H1 (cell line): ENCODE data around the gene ZNF592. TPM values are rescaled to one million over a fixed set of nuclear protein-coding genes. Genes with fewer than 3 reads are reported as not detected.

Experiments
- CTCF ChIA-PET: fragments of 300-600 bp; sonication (Branson Sonifier 250); formaldehyde crosslinking; loops from one replicate; lab custom pipeline; 2021; ENCODE audit not compliant: partially characterized antibody; lab: Charles Lee
- POLR2A ChIA-PET: fragments of 300-600 bp; sonication (Branson Sonifier 250); formaldehyde crosslinking; loops from one replicate; lab custom pipeline; 2021; ENCODE audit warnings: inconsistent platforms; ENCODE audit not compliant: partially characterized antibody; lab: Charles Lee
- DNase-seq, 2 experiments: peaks; one replicate each; pipeline versions ENCODE4 v3.0.0 to v3.0.0-alpha.2; 2010 to 2022; ENCODE audit warnings: low spot score in 2 of 2, low read depth in 1 of 2, mixed read lengths in 1 of 2
- FAIRE-seq: peaks from 2 replicates; lab custom pipeline; 2011; peaks lifted over from hg19 to GRCh38; lab: Jason Lieb, UNC
- H2AFZ ChIP-seq: 2 replicates; pipeline ENCODE4 v1.8.1; 2012; ENCODE audit warnings: low read length, inconsistent platforms
- H2AK5ac ChIP-seq: 2 replicates; pipeline ENCODE4 v1.6.1; 2013; ENCODE audit warnings: low read depth, low read length
- H2BK120ac ChIP-seq: replicated peaks from 2 replicates; pipeline ENCODE3; 2013; ENCODE audit warnings: low read depth, low read length, inconsistent platforms
- H2BK12ac ChIP-seq: 2 replicates; pipeline ENCODE4 v1.6.1; 2013; ENCODE audit warnings: low read depth, low read length
- H2BK15ac ChIP-seq: 2 replicates; pipeline ENCODE4 v1.6.1; 2013; ENCODE audit warnings: low read length
- H2BK20ac ChIP-seq: 2 replicates; pipeline ENCODE4 v1.6.1; 2013; ENCODE audit warnings: low read length
- H2BK5ac ChIP-seq: 2 replicates; pipeline ENCODE4 v1.6.1; 2013; ENCODE audit warnings: low read depth, low read length
- H3K14ac ChIP-seq: 2 replicates; pipeline ENCODE4 v1.6.1; 2013; ENCODE audit warnings: inconsistent platforms; ENCODE audit not compliant: insufficient read length
- H3K18ac ChIP-seq: 2 replicates; pipeline ENCODE4 v1.6.1; 2013; ENCODE audit warnings: low read length; ENCODE audit errors: extremely low read depth
- H3K23ac ChIP-seq: 2 replicates; pipeline ENCODE4 v1.6.1; 2013; ENCODE audit warnings: inconsistent platforms; ENCODE audit not compliant: insufficient read length
- H3K23me2 ChIP-seq: 2 replicates; pipeline ENCODE4 v1.6.1; 2013; ENCODE audit warnings: low read depth, low read length
- H3K27ac ChIP-seq: 2 replicates; pipeline ENCODE4 v1.6.1; 2011; ENCODE audit warnings: low read depth, low read length, inconsistent platforms
- H3K27me3 ChIP-seq, 4 experiments: replicated peaks in 1 of 4; 1 replicate in 1 of 4; 2 replicates in 3 of 4; pipeline versions ENCODE4 v1.6.1 to v1.8.1; 2011 to 2013; ENCODE audit warnings: low read length in 3 of 4, mild to moderate bottlenecking in 3 of 4, inconsistent platforms in 2 of 4, mixed read lengths in 2 of 4, moderate library complexity in 1 of 4; ENCODE audit not compliant: control insufficient read depth in 3 of 4, insufficient read depth in 3 of 4; ENCODE audit errors: extremely low read depth in 1 of 4
- H3K36me3 ChIP-seq, 4 experiments: 2 replicates each; pipeline versions ENCODE4 v1.6.1 to v1.8.1; 2011 to 2013; ENCODE audit warnings: mild to moderate bottlenecking in 4 of 4, low read length in 3 of 4, moderate library complexity in 2 of 4, control low read depth in 1 of 4, inconsistent platforms in 1 of 4; ENCODE audit not compliant: insufficient read depth in 4 of 4, control insufficient read depth in 2 of 4
- H3K4ac ChIP-seq: replicated peaks from 2 replicates; pipeline ENCODE3; 2013; ENCODE audit warnings: low read length, low read depth, mixed read lengths, inconsistent platforms; ENCODE audit not compliant: insufficient read length
- H3K4me1 ChIP-seq, 4 experiments: replicated peaks in 1 of 4; 1 replicate in 1 of 4; 2 replicates in 3 of 4; pipeline versions ENCODE4 v1.6.1 to v1.8.1; 2011 to 2013; ENCODE audit warnings: low read length in 3 of 4, inconsistent platforms in 2 of 4, mixed read lengths in 1 of 4; ENCODE audit not compliant: insufficient read depth in 4 of 4, control insufficient read depth in 3 of 4
- H3K4me2 ChIP-seq, 2 experiments: 2 replicates each; pipeline versions ENCODE4 v1.6.1 to v1.8.1; 2011 to 2013; ENCODE audit warnings: low read depth in 2 of 2, low read length in 2 of 2, control low read depth in 1 of 2, inconsistent platforms in 1 of 2, mild to moderate bottlenecking in 1 of 2; ENCODE audit not compliant: insufficient read depth in 1 of 2
- H3K4me3 ChIP-seq, 4 experiments: fragments of 200-600, 300-600 bp in 1 of 4; sonication (generic), shearing (Covaris generic), sonication (Bioruptor Twin) in 1 of 4; 2 replicates each; pipeline versions ENCODE4 v1.5.1 to v1.8.1; 2011 to 2016; ENCODE audit warnings: low read length in 4 of 4, low read depth in 3 of 4, control low read depth in 2 of 4, inconsistent platforms in 2 of 4, mild to moderate bottlenecking in 2 of 4, mixed read lengths in 1 of 4, moderate library complexity in 1 of 4; ENCODE audit not compliant: insufficient read depth in 2 of 4; ENCODE audit errors: extremely low read depth in 1 of 4
- H3K56ac ChIP-seq: replicated peaks from 2 replicates; pipeline ENCODE3; 2013; ENCODE audit warnings: low read depth, mild to moderate bottlenecking, mixed read lengths, low read length, inconsistent platforms; ENCODE audit not compliant: insufficient read length
- H3K79me1 ChIP-seq: 2 replicates; pipeline ENCODE4 v1.6.1; 2013; ENCODE audit warnings: low read depth, low read length, control low read depth
- H3K79me2 ChIP-seq, 2 experiments: 2 replicates each; pipeline versions ENCODE4 v1.6.1 to v1.8.1; 2012 to 2013; ENCODE audit warnings: low read length in 2 of 2, mild to moderate bottlenecking in 2 of 2, inconsistent platforms in 1 of 2; ENCODE audit not compliant: insufficient read depth in 2 of 2, control insufficient read depth in 1 of 2
- H3K9ac ChIP-seq, 4 experiments: replicated peaks in 1 of 4; 1 replicate in 1 of 4; 2 replicates in 3 of 4; pipeline versions ENCODE4 v1.6.1 to v1.8.1; 2011 to 2013; ENCODE audit warnings: low read depth in 3 of 4, low read length in 3 of 4, control low read depth in 2 of 4, mild to moderate bottlenecking in 2 of 4, moderate library complexity in 2 of 4, inconsistent platforms in 1 of 4; ENCODE audit errors: extremely low read depth in 1 of 4
- H3K9me3 ChIP-seq, 2 experiments: 2 replicates each; pipeline versions ENCODE4 v1.6.1 to v1.8.1; 2012 to 2013; ENCODE audit warnings: mild to moderate bottlenecking in 2 of 2, moderate library complexity in 2 of 2, control low read depth in 1 of 2, inconsistent platforms in 1 of 2, low read depth in 1 of 2, low read length in 1 of 2, mixed read lengths in 1 of 2; ENCODE audit not compliant: insufficient read depth in 2 of 2
- H4K20me1 ChIP-seq, 2 experiments: replicated peaks in 1 of 2; 2 replicates each; pipeline versions ENCODE3 to v1.8.1; 2011 to 2013; ENCODE audit warnings: inconsistent platforms in 2 of 2, low read length in 2 of 2, mild to moderate bottlenecking in 1 of 2; ENCODE audit not compliant: insufficient read depth in 2 of 2, control insufficient read depth in 1 of 2
- H4K5ac ChIP-seq: 2 replicates; pipeline ENCODE4 v1.6.1; 2013; ENCODE audit warnings: low read length, low read depth, mixed read lengths, inconsistent platforms; ENCODE audit not compliant: insufficient read length
- H4K8ac ChIP-seq: 2 replicates; pipeline ENCODE4 v1.8.0; 2013; ENCODE audit warnings: mild to moderate bottlenecking, moderate library complexity, low read length, inconsistent platforms; ENCODE audit not compliant: insufficient read depth; ENCODE audit errors: extremely low read depth
- H4K91ac ChIP-seq: replicated peaks from 2 replicates; pipeline ENCODE3; 2013; ENCODE audit warnings: low read length, mixed read lengths, inconsistent platforms; ENCODE audit not compliant: insufficient read length
- CHD1 ChIP-seq: IDR thresholded peaks from 2 replicates; pipeline ENCODE4 v1.6.1; 2012; ENCODE audit warnings: low read depth, low read length, improper control_type of control experiment
- CHD2 ChIP-seq: IDR thresholded peaks from 2 replicates; pipeline ENCODE4 v1.6.1; 2012; ENCODE audit warnings: low read length, improper control_type of control experiment
- FOSL1 ChIP-seq: IDR thresholded peaks from 2 replicates; pipeline ENCODE4 v1.6.1; 2011; ENCODE audit warnings: mild to moderate bottlenecking, low read depth, low read length, moderate library complexity; ENCODE audit not compliant: insufficient read depth
- JUN ChIP-seq: IDR thresholded peaks from 2 replicates; pipeline ENCODE4 v1.6.1; 2011; ENCODE audit warnings: low read depth, mild to moderate bottlenecking, improper control_type of control experiment, low read length
- KDM1A ChIP-seq: fragments of 200-600, 300-600 bp; sonication (generic); IDR thresholded peaks from 2 replicates; pipeline ENCODE4 v1.7.1; 2016; ENCODE audit warnings: mild to moderate bottlenecking, low read length, borderline replicate concordance
- PHF8 ChIP-seq: fragments of 200-600 bp; sonication (generic); conservative IDR thresholded peaks from 2 replicates; pipeline ENCODE4 v1.7.1; 2012; ENCODE audit warnings: low read depth, mild to moderate bottlenecking, inconsistent platforms, low read length, moderate library complexity
- SRF ChIP-seq: IDR thresholded peaks from 2 replicates; pipeline ENCODE4 v1.6.1; 2011; ENCODE audit warnings: mild to moderate bottlenecking, low read depth, low read length, moderate library complexity
- TAF1 ChIP-seq: IDR thresholded peaks from 2 replicates; pipeline ENCODE4 v1.6.1; 2011; ENCODE audit warnings: mild to moderate bottlenecking, low read depth, low read length
- TAF7 ChIP-seq: optimal IDR thresholded peaks from 2 replicates; pipeline ENCODE3; 2011; ENCODE audit warnings: low read depth, mild to moderate bottlenecking, inconsistent platforms, low read length, moderate library complexity, borderline replicate concordance
- USF2 ChIP-seq: IDR thresholded peaks from 2 replicates; pipeline ENCODE4 v1.6.1; 2011; ENCODE audit warnings: low read length, improper control_type of control experiment
- YY1 ChIP-seq: IDR thresholded peaks from 2 replicates; pipeline ENCODE4 v1.6.1; 2011; ENCODE audit warnings: low read depth, mild to moderate bottlenecking, low read length
- ZNF274 ChIP-seq: IDR thresholded peaks from 2 replicates; pipeline ENCODE4 v1.7.0; 2012; ENCODE audit warnings: low read length, borderline replicate concordance; ENCODE audit errors: extremely low read depth
- whole genome bisulfite sequencing, 2 experiments: shearing (Covaris generic) in 1 of 2; methylation state at CpG; one replicate each; pipeline versions ENCODE4 v1.1.6 to v1.1.7; 2013 to 2015; ENCODE audit warnings: low lambda C conversion rate in 2 of 2, mixed read lengths in 2 of 2, inconsistent platforms in 1 of 2, low coverage in 1 of 2, missing lambda C conversion rate in 1 of 2; ENCODE audit not compliant: insufficient replicate concordance in 2 of 2, insufficient coverage in 1 of 2, insufficient read length in 1 of 2; ENCODE audit errors: extremely low coverage in 1 of 2, missing lambda C conversion rate in 1 of 2; 5-methylcytosine and 5-hydroxymethylcytosine counted together
- polyA plus RNA-seq, 7 experiments: library from polyadenylated mRNA; depleted of rRNA in 3 of 7; stranded (reverse) in 5 of 7; unstranded in 2 of 7; fragments of >200 nt in 5 of 7; fragments of 200-250 nt in 2 of 7; gene quantifications; 1 replicate in 5 of 7; 2 replicates in 1 of 7; 4 replicates in 1 of 7; pipeline versions ENCODE4 v1.2.1 to v1.2.3, GENCODE V29; 2011 to 2013; ENCODE audit warnings: missing spikeins in 2 of 7, mixed read lengths in 2 of 7
- total RNA-seq: library from RNA; stranded (reverse); fragmentation: NEBNext Ultra II Directional; extraction: Animal tissue kit (Norgen Biotek cat#: 25700); gene quantifications from 2 replicates; pipeline ENCODE4 v1.2.1, GENCODE V29; 2021

ZNF592 gene
- total and polyA plus RNA-seq, 2 of the 8 experiments (the other 6 are each of a cell fraction or from before 2014, with no cell fraction given): 14.2 to 33.0 TPM

GRCh38 chr15:84833447-84834228 is 85.2 kb downstream of the ZNF592 start:
- DNase-seq (no peak), FAIRE-seq (no peak)
- TF ChIP-seq JUN: no peak
- no peak for TF ChIP-seq TAF7
- no peak for TF ChIP-seq SRF
- TF ChIP-seq KDM1A: no peak
- TF ChIP-seq PHF8: no peak
- TF ChIP-seq USF2: no peak
- TF ChIP-seq TAF1: no peak
- TF ChIP-seq YY1: no peak
- TF ChIP-seq CHD1: no peak
- TF ChIP-seq CHD2: no peak
- TF ChIP-seq FOSL1: no peak
- TF ChIP-seq ZNF274: no peak

More at GRCh38 chr15:84833447-84834228, 85.2 kb downstream of the ZNF592 start:
- Histone ChIP-seq H2BK5ac (no peak overlapping the region; the same call in 1 of the 2 replicates), H3K9ac (no peak overlapping the region), H2BK120ac (no peak overlapping the region), H3K27ac (no peak overlapping the region), H4K8ac (no peak overlapping the region), H2BK12ac (no peak overlapping the region), H3K27me3 (no peaks in the 10 kb centered on the region), H2BK15ac (no peak overlapping the region), H3K4me2 (no peak overlapping the region), H3K79me2 (no peaks in the 10 kb centered on the region), H3K18ac (no peak overlapping the region), H3K23ac (no peak overlapping the region), H3K56ac (no peak overlapping the region), H3K4ac (no peak overlapping the region), H3K4me3 (no peak overlapping the region), H2AK5ac (no peak overlapping the region), H3K23me2 (no peaks in the 10 kb centered on the region), H3K79me1 (no peaks in the 10 kb centered on the region), H3K4me1 (no peaks in the 10 kb centered on the region), H4K20me1 (peaks cover 1 to 2% of the 10 kb centered on the region in 2 experiments), H3K36me3 (peaks cover 0 to 3% (median 1%) of the 10 kb centered on the region in 4 experiments; a peak in 1 of 8 replicates), H2BK20ac (no peak overlapping the region), H4K91ac (no peak overlapping the region), H4K5ac (no peak overlapping the region), H3K9me3 (no peaks in the 10 kb centered on the region), H3K14ac (no peak overlapping the region), H2AFZ (no peak overlapping the region)
- ChIA-PET POLR2A (interaction anchor here (1.2 to 2.5 kb wide), 4 partner anchors 9 to 32 kb away, joined by 3 to 7 read pairs (median 3); partner anchors contain the start of gene ALPK3), CTCF (interaction anchor here (0.7 to 9.2 kb wide), 13 partner anchors 7 to 130 kb away, joined by 3 to 89 read pairs (median 3); no protein-coding TSS in a partner anchor)
- 81% methylated on average over 4 of the region's 4 CpGs; no CpG with 5 or more reads in 1 of the 2 experiments for WGBS, 2 experiments
